ENCODE data around the gene ZNF385C.
A peak's percentile ranks its signal among the peaks of the same experiment; 100 is the strongest.

- TF ChIP-seq CREB1 (CRISPR knock-in tag; IDR thresholded peaks at IDR 0.05), result no peak
- TF ChIP-seq JUN (CRISPR knock-in tag; IDR thresholded peaks at IDR 0.05), result no peak
- TF ChIP-seq PREB (CRISPR knock-in tag; IDR thresholded peaks at IDR 0.05; ENCODE audit: borderline replicate concordance), result no peak
- TF ChIP-seq CTCF (IDR thresholded peaks at IDR 0.05), result peak; percentile 58
- TF ChIP-seq ZNF232 (CRISPR knock-in tag; IDR thresholded peaks at IDR 0.05), result no peak
- no peak for TF ChIP-seq STAT6 (CRISPR knock-in tag; conservative IDR thresholded peaks at IDR 0.05; ENCODE audit: low read depth)
- TF ChIP-seq CBFB (CRISPR knock-in tag; IDR thresholded peaks at IDR 0.05; ENCODE audit: low read depth), result no peak
- no peak for TF ChIP-seq ESRRA (CRISPR knock-in tag; IDR thresholded peaks at IDR 0.05; ENCODE audit: borderline replicate concordance)
- no peak for TF ChIP-seq MAX (CRISPR knock-in tag; IDR thresholded peaks at IDR 0.05)
- TF ChIP-seq MXD4 (CRISPR knock-in tag; IDR thresholded peaks at IDR 0.05; ENCODE audit: borderline replicate concordance), result no peak
- TF ChIP-seq NR2C2 (CRISPR knock-in tag; IDR thresholded peaks at IDR 0.05), result no peak
Observed at GRCh38 chr17:42116705-42117396, 18.6 kb upstream of the ZNF385C start.
